ENCODE data around the gene BCL10.

BCL10 gene

DNA sequence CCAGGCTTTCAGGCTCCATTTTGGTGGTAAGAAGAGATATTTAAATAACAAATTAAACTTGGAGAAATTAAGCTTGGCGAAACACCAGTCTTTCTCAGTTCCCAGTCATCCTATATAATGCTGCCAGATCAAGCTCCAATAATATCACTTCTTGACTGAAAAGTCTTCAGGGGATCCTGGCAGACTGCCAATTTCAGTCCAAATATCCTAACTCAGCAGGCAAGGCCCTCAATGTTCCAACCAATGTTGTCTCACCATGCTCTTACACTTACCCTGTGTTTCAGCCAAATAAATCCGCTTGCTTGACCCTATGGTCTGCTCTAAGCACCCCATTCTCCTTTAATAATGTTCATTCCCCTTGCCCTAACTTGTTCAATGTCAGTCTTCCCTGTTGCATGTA lies 39.9 kb upstream of the BCL10 start:
- no peaks in the 10 kb centered on the region for H4K20me1 ChIP-seq (ENCODE audit: control insufficient read depth, insufficient read depth, low read depth, low read length)
- no peaks in the 10 kb centered on the region for H3K79me2 ChIP-seq (ENCODE audit: control insufficient read depth, low read length)
- no peaks in the 10 kb centered on the region for H3K4me1 ChIP-seq (ENCODE audit: control insufficient read depth, low read length)
- no peak for TF ChIP-seq EZH2phosphoT487 (IDR thresholded peaks at IDR 0.05; ENCODE audit: borderline replicate concordance, low read length)
- TF ChIP-seq, protein P1, sequence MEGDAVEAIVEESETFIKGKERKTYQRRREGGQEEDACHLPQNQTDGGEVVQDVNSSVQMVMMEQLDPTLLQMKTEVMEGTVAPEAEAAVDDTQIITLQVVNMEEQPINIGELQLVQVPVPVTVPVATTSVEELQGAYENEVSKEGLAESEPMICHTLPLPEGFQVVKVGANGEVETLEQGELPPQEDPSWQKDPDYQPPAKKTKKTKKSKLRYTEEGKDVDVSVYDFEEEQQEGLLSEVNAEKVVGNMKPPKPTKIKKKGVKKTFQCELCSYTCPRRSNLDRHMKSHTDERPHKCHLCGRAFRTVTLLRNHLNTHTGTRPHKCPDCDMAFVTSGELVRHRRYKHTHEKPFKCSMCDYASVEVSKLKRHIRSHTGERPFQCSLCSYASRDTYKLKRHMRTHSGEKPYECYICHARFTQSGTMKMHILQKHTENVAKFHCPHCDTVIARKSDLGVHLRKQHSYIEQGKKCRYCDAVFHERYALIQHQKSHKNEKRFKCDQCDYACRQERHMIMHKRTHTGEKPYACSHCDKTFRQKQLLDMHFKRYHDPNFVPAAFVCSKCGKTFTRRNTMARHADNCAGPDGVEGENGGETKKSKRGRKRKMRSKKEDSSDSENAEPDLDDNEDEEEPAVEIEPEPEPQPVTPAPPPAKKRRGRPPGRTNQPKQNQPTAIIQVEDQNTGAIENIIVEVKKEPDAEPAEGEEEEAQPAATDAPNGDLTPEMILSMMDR (IDR thresholded peaks at IDR 0.05; ENCODE audit: low read depth, low read length, poor library complexity, severe bottlenecking) = no peak
- no peaks in the 10 kb centered on the region for H3F3A ChIP-seq (ENCODE audit: control insufficient read depth, insufficient read depth)
- H3K9me3 ChIP-seq (ENCODE audit: control insufficient read depth, insufficient read depth, low read length) = no peaks in the 10 kb centered on the region
- no peak overlapping the region for H3K4me3 ChIP-seq (ENCODE audit: low read length)
- peaks cover 14% of the 10 kb centered on the region for H3K27me3 ChIP-seq (ENCODE audit: control insufficient read depth, low read length)
- no peaks in the 10 kb centered on the region for H3K9me2 ChIP-seq (replicated peaks; ENCODE audit: control insufficient read depth, low read length)
- no peak overlapping the region for H3K27ac ChIP-seq (ENCODE audit: low read depth, low read length)
- no peak overlapping the region for H3K4me2 ChIP-seq (ENCODE audit: low read length)
- H3K36me3 ChIP-seq (ENCODE audit: control insufficient read depth, low read length) = no peaks in the 10 kb centered on the region

GRCh38 chr1:85315789-85316188 lies 39.4 kb upstream of the BCL10 start:
- Histone ChIP-seq H3K27ac (ENCODE audit: low read depth, low read length) (no peak overlapping the region), H4K20me1 (ENCODE audit: control insufficient read depth, insufficient read depth, low read depth, low read length) (no peaks in the 10 kb centered on the region), H3K27me3 (ENCODE audit: control insufficient read depth, low read length) (peaks cover 14% of the 10 kb centered on the region), H3K4me1 (ENCODE audit: control insufficient read depth, low read length) (no peaks in the 10 kb centered on the region), H3K9me3 (ENCODE audit: control insufficient read depth, insufficient read depth, low read length) (no peaks in the 10 kb centered on the region), H3K9me2 (replicated peaks; ENCODE audit: control insufficient read depth, low read length) (no peaks in the 10 kb centered on the region), H3K4me2 (ENCODE audit: low read length) (no peak overlapping the region), H3K79me2 (ENCODE audit: control insufficient read depth, low read length) (no peaks in the 10 kb centered on the region), H3F3A (ENCODE audit: control insufficient read depth, insufficient read depth) (no peaks in the 10 kb centered on the region), H3K36me3 (ENCODE audit: control insufficient read depth, low read length) (no peaks in the 10 kb centered on the region), H3K4me3 (ENCODE audit: low read length) (no peak overlapping the region)
- TF ChIP-seq EZH2phosphoT487 (IDR thresholded peaks at IDR 0.05; ENCODE audit: borderline replicate concordance, low read length) = no peak
- TF ChIP-seq, protein P1 (IDR thresholded peaks at IDR 0.05; ENCODE audit: low read depth, low read length, poor library complexity, severe bottlenecking) = no peak

DNA sequence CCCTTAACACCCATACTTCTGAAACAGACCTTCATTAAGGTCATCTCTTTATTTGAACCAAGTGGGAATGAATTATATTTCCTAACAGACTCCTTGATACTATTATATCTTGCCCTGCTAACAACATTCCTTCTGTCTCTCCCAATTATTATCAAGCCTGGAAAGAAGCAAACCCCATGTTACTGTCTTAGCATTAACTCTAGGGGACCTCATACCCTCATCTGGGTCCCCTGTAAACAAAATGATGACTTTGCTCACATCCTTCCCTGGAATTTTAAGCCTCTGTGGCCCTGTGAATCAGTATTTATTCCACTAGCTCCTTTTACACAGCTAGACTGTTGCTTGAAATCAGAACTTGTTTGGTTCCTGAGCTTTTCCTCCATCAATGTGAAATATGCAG lies 38.3 kb upstream of the BCL10 start:
- Histone ChIP-seq H3K27me3 (ENCODE audit: control insufficient read depth, low read length) (0 out of 2 replicates have a peak, but pooled peaks cover 8% of the 10 kb centered on the region), H3K27ac (ENCODE audit: low read depth, low read length) (no peak overlapping the region), H3K79me2 (ENCODE audit: control insufficient read depth, low read length) (no peaks in the 10 kb centered on the region), H3K4me3 (ENCODE audit: low read length) (no peak overlapping the region), H3F3A (ENCODE audit: control insufficient read depth, insufficient read depth) (no peaks in the 10 kb centered on the region), H3K4me1 (ENCODE audit: control insufficient read depth, low read length) (no peaks in the 10 kb centered on the region), H3K9me3 (ENCODE audit: control insufficient read depth, insufficient read depth, low read length) (no peaks in the 10 kb centered on the region), H3K4me2 (ENCODE audit: low read length) (no peak overlapping the region), H3K36me3 (ENCODE audit: control insufficient read depth, low read length) (no peaks in the 10 kb centered on the region), H3K9me2 (replicated peaks; ENCODE audit: control insufficient read depth, low read length) (no peaks in the 10 kb centered on the region), H4K20me1 (ENCODE audit: control insufficient read depth, insufficient read depth, low read depth, low read length) (no peaks in the 10 kb centered on the region)
- no peak for TF ChIP-seq EZH2phosphoT487 (IDR thresholded peaks at IDR 0.05; ENCODE audit: borderline replicate concordance, low read length)
- TF ChIP-seq, protein P1 (IDR thresholded peaks at IDR 0.05; ENCODE audit: low read depth, low read length, poor library complexity, severe bottlenecking) = no peak
